Endothelial cell of umbilical vein (primary cell): ENCODE data around the gene FIBCD1. TPM values are rescaled to one million over a fixed set of nuclear protein-coding genes. Genes with fewer than 3 reads are reported as not detected.

Experiments used
- BruUV-seq: library from RNA; stranded (reverse); fragments of 400-500 nt; replicated peaks from 2 replicates; lab custom pipeline; 2021; lab: Mats Ljungman, UMichigan
- CTCF ChIA-PET: fragments of 300-600, 350-600 bp; sonication (Branson Sonifier 250); formaldehyde crosslinking; loops from one replicate; lab custom pipeline; 2021; ENCODE audit warnings: antibody characterized with exemption, inconsistent platforms; lab: Charles Lee
- POLR2A ChIA-PET: fragments of 300-600, 350-600 bp; sonication (Branson Sonifier 250); formaldehyde crosslinking; loops from one replicate; lab custom pipeline; 2021; ENCODE audit warnings: antibody characterized with exemption, inconsistent platforms; lab: Charles Lee
- DNase-seq: peaks from one replicate; pipeline ENCODE4 v3.0.0-alpha.2; 2011; ENCODE audit warnings: low read depth, low spot score
- FAIRE-seq: peaks from 2 replicates; lab custom pipeline; 2011; peaks lifted over from hg19 to GRCh38; lab: Jason Lieb, UNC
- H2AFZ ChIP-seq: 2 replicates; pipeline ENCODE4 v1.6.0; 2012; ENCODE audit warnings: low read depth, low read length, control low read depth, inconsistent platforms
- H3K27ac ChIP-seq: 2 replicates; pipeline ENCODE4 v1.5.1; 2011; ENCODE audit warnings: low read depth, mild to moderate bottlenecking, control low read depth, low read length, moderate library complexity; ENCODE audit not compliant: insufficient read depth
- H3K27me3 ChIP-seq, 2 experiments: 2 replicates each; pipeline versions ENCODE4 v1.6.0 to v1.6.1; 2011; ENCODE audit warnings: low read length in 2 of 2, mixed read lengths in 1 of 2; ENCODE audit not compliant: control insufficient read depth in 2 of 2, insufficient read depth in 2 of 2
- H3K36me3 ChIP-seq, 2 experiments: 2 replicates in 1 of 2; 3 replicates in 1 of 2; pipeline ENCODE4 v1.5.1; 2011; ENCODE audit warnings: low read length in 2 of 2, mild to moderate bottlenecking in 1 of 2, moderate library complexity in 1 of 2; ENCODE audit not compliant: control insufficient read depth in 2 of 2, insufficient read depth in 2 of 2; ENCODE audit errors: extremely low read depth in 1 of 2
- H3K4me1 ChIP-seq: 3 replicates; pipeline ENCODE4 v1.5.1; 2011; ENCODE audit warnings: mild to moderate bottlenecking, low read length; ENCODE audit not compliant: control insufficient read depth, insufficient read depth; ENCODE audit errors: extremely low read depth
- H3K4me2 ChIP-seq: 2 replicates; pipeline ENCODE4 v1.6.1; 2011; ENCODE audit warnings: low read length, control low read depth, mixed read lengths; ENCODE audit not compliant: insufficient read depth
- H3K4me3 ChIP-seq, 3 experiments: fragments of 200-600 bp in 1 of 3; sonication (generic), shearing (Covaris generic) in 1 of 3; replicated peaks in 1 of 3; 2 replicates each; pipeline ENCODE4 v1.5.1; 2011 to 2016; ENCODE audit warnings: control low read depth in 3 of 3, low read length in 3 of 3, mild to moderate bottlenecking in 2 of 3, inconsistent platforms in 1 of 3, low read depth in 1 of 3, moderate library complexity in 1 of 3; ENCODE audit not compliant: insufficient read depth in 1 of 3
- H3K79me2 ChIP-seq: 2 replicates; pipeline ENCODE4 v1.6.0; 2012; ENCODE audit warnings: low read length, inconsistent platforms; ENCODE audit not compliant: control insufficient read depth, insufficient read depth
- H3K9ac ChIP-seq: replicated peaks from 2 replicates; pipeline ENCODE3; 2011; ENCODE audit warnings: low read length, control low read depth; ENCODE audit not compliant: insufficient read depth; ENCODE audit errors: extremely low read depth
- H3K9me1 ChIP-seq: replicated peaks from 3 replicates; pipeline ENCODE4 v1.6.0; 2011; ENCODE audit warnings: mild to moderate bottlenecking, low read length; ENCODE audit not compliant: control insufficient read depth, insufficient read depth; ENCODE audit errors: extremely low read depth
- H3K9me3 ChIP-seq: replicated peaks from 2 replicates; pipeline ENCODE4 v1.5.1; 2012; ENCODE audit warnings: low read length, inconsistent platforms; ENCODE audit not compliant: control insufficient read depth, insufficient read depth
- H4K20me1 ChIP-seq: replicated peaks from 2 replicates; pipeline ENCODE3; 2011; ENCODE audit warnings: mild to moderate bottlenecking, low read length; ENCODE audit not compliant: control insufficient read depth, insufficient read depth; ENCODE audit errors: extremely low read depth
- CTCF ChIP-seq, 2 donors: IDR thresholded peaks; 1 replicate in 1 of 2; 2 replicates in 1 of 2; pipeline ENCODE4 v1.5.1; 2011; ENCODE audit warnings: low read length in 2 of 2, mild to moderate bottlenecking in 2 of 2, moderate library complexity in 2 of 2, control low read depth in 1 of 2, inconsistent platforms in 1 of 2, low read depth in 1 of 2; ENCODE audit not compliant: insufficient read depth in 1 of 2; ENCODE audit errors: extremely low read depth in 1 of 2
- EZH2 ChIP-seq: IDR thresholded peaks from 2 replicates; pipeline ENCODE4 v1.6.1; 2012; ENCODE audit warnings: borderline replicate concordance, low read depth, mild to moderate bottlenecking, moderate library complexity, low read length, inconsistent platforms; ENCODE audit not compliant: severe bottlenecking
- FOS ChIP-seq: IDR thresholded peaks from 2 replicates; pipeline ENCODE4 v1.6.1; 2011; ENCODE audit warnings: mild to moderate bottlenecking, low read length, moderate library complexity, borderline replicate concordance; ENCODE audit not compliant: insufficient read depth
- GATA2 ChIP-seq: IDR thresholded peaks from 2 replicates; pipeline ENCODE4 v1.7.0; 2011; ENCODE audit warnings: low read depth, mild to moderate bottlenecking, moderate library complexity, mixed read lengths, low read length; ENCODE audit not compliant: insufficient read length, insufficient read depth
- JUN ChIP-seq: IDR thresholded peaks from 2 replicates; pipeline ENCODE4 v1.6.1; 2011; ENCODE audit warnings: borderline replicate concordance, low read depth; ENCODE audit not compliant: insufficient read length, insufficient read depth
- MAX ChIP-seq: IDR thresholded peaks from 2 replicates; pipeline ENCODE4 v1.6.1; 2011; ENCODE audit not compliant: insufficient read depth, insufficient read length
- MYC ChIP-seq: IDR thresholded peaks from one replicate; pipeline ENCODE4 v1.6.1; 2011; ENCODE audit warnings: mild to moderate bottlenecking, low read depth, low read length
- POLR2AphosphoS5 ChIP-seq: IDR thresholded peaks from 2 replicates; pipeline ENCODE4 v1.6.1; 2012; ENCODE audit warnings: low read depth, mild to moderate bottlenecking, control low read depth, low read length, moderate library complexity; ENCODE audit not compliant: insufficient read depth
- dilution Hi-C: fragments of 300-500 bp; cut with MboI; formaldehyde crosslinking; loops from one replicate; pipeline ENCODE4 v1.15.0; 2019; ENCODE audit warnings: low sequenced_read_pairs; ENCODE audit not compliant: extremely low pct_ligation_motif_present
- intact Hi-C: fragments of 100-400 bp; cut with micrococcal nuclease; formaldehyde crosslinking; loops from one replicate; pipeline ENCODE4 v1.10.0; 2022
- polyA plus RNA-seq, 4 experiments: library from polyadenylated mRNA; depleted of rRNA in 3 of 4; stranded (reverse) in 3 of 4; unstranded in 1 of 4; fragments of >200 nt; gene quantifications; 2 replicates each; pipeline versions ENCODE4 v1.2.1 to v1.2.3, GENCODE V29; 2011 to 2012; ENCODE audit warnings: missing spikeins in 1 of 4
- total RNA-seq: library from RNA; stranded (reverse); gene quantifications from 2 replicates; pipeline ENCODE4 v1.2.3, GENCODE V29; 2021

FIBCD1 gene
- total and polyA plus RNA-seq, 2 donors (not counting 3 experiments of a cell fraction or from before 2014, with no cell fraction given): 0.14 TPM; not detected in 1

GRCh38 chr9:130890870-130891687, 48.0 kb downstream of the FIBCD1 start:
- Histone ChIP-seq H3K4me3 (no peak overlapping the region), H3K9ac (no peak overlapping the region), H2AFZ (no peak overlapping the region), H4K20me1 (no peaks in the 10 kb centered on the region), H3K4me1 (no peaks in the 10 kb centered on the region), H3K79me2 (peaks cover 2% of the 10 kb centered on the region), H3K36me3 (peaks cover 25 to 42% of the 10 kb centered on the region in 2 experiments), H3K9me3 (no peaks in the 10 kb centered on the region), H3K27ac (no peak overlapping the region), H3K27me3 (no peaks in the 10 kb centered on the region), H3K9me1 (no peaks in the 10 kb centered on the region), H3K4me2 (no peak overlapping the region)
- FAIRE-seq (no peak), DNase-seq (no peak)
- ChIA-PET CTCF (interaction anchor here (0.6 to 2.8 kb wide), 6 partner anchors 8 to 190 kb away, joined by 3 to 23 read pairs (median 3); no protein-coding TSS in a partner anchor), POLR2A (no interaction called here)
- intact Hi-C loops (loop anchor here (5.0 kb wide), 1 partner anchor 156 kb away; no protein-coding TSS in a partner anchor), dilution Hi-C loops (no loop called here)
- TF ChIP-seq POLR2AphosphoS5 (no peak), MYC (no peak), EZH2 (no peak), CTCF (IDR thresholded peaks at IDR 0.05; ENCODE audit: extremely low read depth in 1 of 2, insufficient read depth in 1 of 2, low read depth in 1 of 2, low read length in 2 of 2) (no peak), FOS (no peak), JUN (no peak), MAX (no peak), GATA2 (no peak)
- BruUV-seq: no TSS peak
